GM23338 (cell line): ENCODE measurements around the gene ITCH.

Experiments used
- CTCF ChIP-seq, 2 experiments: fragments of 200-600 bp in 1 of 2; sonication (generic) in 1 of 2; conservative IDR thresholded peaks; 2 replicates each; pipeline versions ENCODE4 v1.5.1 to v1.6.1; 2016 to 2017; ENCODE audit warnings: antibody characterized with exemption in 2 of 2, low read depth in 2 of 2, mild to moderate bottlenecking in 2 of 2, moderate library complexity in 1 of 2
- ETS1 ChIP-seq: IDR thresholded peaks from 2 replicates; pipeline ENCODE4 v1.6.1; 2016; ENCODE audit warnings: antibody characterized with exemption
- EZH2 ChIP-seq: fragments of 200-600 bp; sonication (generic); IDR thresholded peaks from one replicate; pipeline ENCODE4 v1.8.0; 2017; ENCODE audit warnings: antibody characterized with exemption, mild to moderate bottlenecking, low read depth; ENCODE audit not compliant: unreplicated experiment
- EZH2phosphoT487 ChIP-seq: fragments of 200-600 bp; sonication (generic); IDR thresholded peaks from one replicate; pipeline ENCODE4 v1.8.1; 2018; ENCODE audit warnings: antibody characterized with exemption; ENCODE audit not compliant: unreplicated experiment
- NANOG ChIP-seq: IDR thresholded peaks from 2 replicates; pipeline ENCODE4 v1.6.1; 2016; ENCODE audit warnings: antibody characterized with exemption, borderline replicate concordance
- POLR2AphosphoS5 ChIP-seq: IDR thresholded peaks from 2 replicates; pipeline ENCODE4 v1.6.1; 2016; ENCODE audit warnings: antibody characterized with exemption, low read depth

- TF ChIP-seq ETS1 (no peak), CTCF (conservative IDR thresholded peaks at IDR 0.05; ENCODE audit: low read depth in 2 of 2) (no peak), EZH2phosphoT487 (no peak), EZH2 (no peak), NANOG (no peak), POLR2AphosphoS5 (no peak)
Observed at GRCh38 chr20:34532756-34533155, 169.7 kb downstream of the ITCH start.
